K562 (cell line): ENCODE measurements around the gene ZNF581. TPM values are rescaled to one million over a fixed set of nuclear protein-coding genes. Genes with fewer than 3 reads are reported as not detected.

Experiments used
- ATAC-seq: fragments of 200-7000 bp; cut with Tn5 transposase; 3 replicates; pipeline ENCODE4 v1.9.1; 2020; ENCODE audit warnings: moderate library complexity
- BruUV-seq: library from RNA; stranded (reverse); fragments of 400-500 nt; replicated peaks from 2 replicates; lab custom pipeline; 2021; lab: Mats Ljungman, UMichigan
- CTCF ChIA-PET: fragments of 300-600 bp; formaldehyde crosslinking; extraction: SDS; loops from one replicate; lab custom pipeline; 2021; ENCODE audit warnings: low intra/inter-chr PET ratio; lab: Yijun Ruan, JAX
- POLR2A ChIA-PET: fragments of 300-600, 350-650 bp; sonication (Branson Sonifier 250); formaldehyde crosslinking; extraction: SDS; loops from one replicate; lab custom pipeline; 2021; ENCODE audit warnings: antibody characterized with exemption, inconsistent platforms; lab: Yijun Ruan, JAX
- DNase-seq, 4 experiments: peaks; one replicate each; pipeline versions ENCODE4 v3.0.0 to v3.0.0-alpha.2; 2011 to 2018; ENCODE audit warnings: low spot score in 3 of 4, mixed read lengths in 3 of 4; ENCODE audit errors: extremely low read depth in 1 of 4
- FAIRE-seq: peaks from 2 replicates; lab custom pipeline; 2011; peaks lifted over from hg19 to GRCh38; lab: Jason Lieb, UNC
- H2AFZ ChIP-seq: 2 replicates; pipeline ENCODE4 v1.6.0; 2011; ENCODE audit warnings: low read depth, low read length, control low read depth, inconsistent platforms
- H3K27ac ChIP-seq: fragments of 200-600 bp; 3 replicates; pipeline ENCODE4 v1.8.0; 2011; ENCODE audit warnings: low read depth, mild to moderate bottlenecking, control low read depth, inconsistent platforms, low read length, moderate library complexity, mixed read lengths; ENCODE audit errors: extremely low read depth
- H3K27me3 ChIP-seq, 2 experiments: fragments of 300-600 bp in 1 of 2; 2 replicates in 1 of 2; 3 replicates in 1 of 2; pipeline versions ENCODE4 v1.6.0 to v1.8.0; 2011; ENCODE audit warnings: inconsistent platforms in 2 of 2, low read length in 2 of 2, mild to moderate bottlenecking in 1 of 2, mixed read lengths in 1 of 2, moderate library complexity in 1 of 2; ENCODE audit not compliant: control insufficient read depth in 2 of 2, insufficient read depth in 2 of 2
- H3K36me3 ChIP-seq: fragments of 300-600 bp; 3 replicates; pipeline ENCODE4 v1.8.0; 2011; ENCODE audit warnings: mild to moderate bottlenecking, low read length, inconsistent platforms; ENCODE audit not compliant: control insufficient read depth, insufficient read depth
- H3K4me1 ChIP-seq, 2 experiments: fragments of 200-600 bp in 1 of 2; replicated peaks in 1 of 2; 2 replicates in 1 of 2; 3 replicates in 1 of 2; pipeline versions ENCODE4 v1.5.1 to v1.8.0; 2011; ENCODE audit warnings: inconsistent platforms in 2 of 2, low read length in 2 of 2, mild to moderate bottlenecking in 1 of 2, mixed read lengths in 1 of 2, moderate library complexity in 1 of 2; ENCODE audit not compliant: control insufficient read depth in 2 of 2, insufficient read depth in 2 of 2
- H3K4me2 ChIP-seq: 2 replicates; pipeline ENCODE4 v1.6.1; 2011; ENCODE audit warnings: low read length, control low read depth, inconsistent platforms, mixed read lengths; ENCODE audit not compliant: insufficient read depth
- H3K4me3 ChIP-seq: fragments of 200-600 bp; sonication (generic), shearing (Covaris generic); 2 replicates; pipeline ENCODE4 v1.5.1; 2016; ENCODE audit warnings: control low read depth, inconsistent platforms
- H3K79me2 ChIP-seq: fragments of 200-600 bp; 3 replicates; pipeline ENCODE4 v1.8.0; 2011; ENCODE audit warnings: low read length, inconsistent platforms; ENCODE audit not compliant: control insufficient read depth, insufficient read depth
- H3K9ac ChIP-seq, 2 experiments: 2 replicates each; pipeline versions ENCODE4 v1.6.0 to v1.6.1; 2011; ENCODE audit warnings: low read depth in 2 of 2, low read length in 2 of 2, control low read depth in 1 of 2, inconsistent platforms in 1 of 2, mild to moderate bottlenecking in 1 of 2, mixed read lengths in 1 of 2; ENCODE audit not compliant: insufficient read depth in 1 of 2
- H3K9me1 ChIP-seq: one replicate; pipeline ENCODE4 v1.6.0; 2011; ENCODE audit warnings: inconsistent platforms, mild to moderate bottlenecking, low read length, moderate library complexity; ENCODE audit not compliant: control insufficient read depth, insufficient read depth
- H3K9me3 ChIP-seq: replicated peaks from 2 replicates; pipeline ENCODE4 v1.5.1; 2011; ENCODE audit warnings: low read depth, low read length, inconsistent platforms; ENCODE audit not compliant: control insufficient read depth, insufficient read depth
- H4K20me1 ChIP-seq: replicated peaks from 2 replicates; pipeline ENCODE4 v1.6.1; 2011; ENCODE audit warnings: low read length, inconsistent platforms, mixed read lengths; ENCODE audit not compliant: control insufficient read depth, insufficient read depth
- BHLHE40 ChIP-seq: IDR thresholded peaks from 2 replicates; pipeline ENCODE4 v1.6.1; 2011; ENCODE audit warnings: low read length, improper control_type of control experiment
- BRF1 ChIP-seq: IDR thresholded peaks from 3 replicates; pipeline ENCODE4 v1.6.1; 2011; ENCODE audit warnings: borderline replicate concordance, mild to moderate bottlenecking; ENCODE audit not compliant: insufficient read length; ENCODE audit errors: extremely low read depth
- CREB5 ChIP-seq: fragments of 250-450 bp; sonication (Bioruptor Pico); IDR thresholded peaks from 2 replicates; pipeline ENCODE4 v1.5.0; 2020; ENCODE audit warnings: mild to moderate bottlenecking
- MXD1 ChIP-seq: fragments of 250-450 bp; sonication (Bioruptor Pico); IDR thresholded peaks from 2 replicates; pipeline ENCODE4 v1.8.0; 2021; ENCODE audit warnings: borderline replicate concordance, mild to moderate bottlenecking, moderate library complexity; ENCODE audit not compliant: poor library complexity, severe bottlenecking
- MXI1 ChIP-seq: IDR thresholded peaks from 2 replicates; pipeline ENCODE4 v1.6.1; 2011; ENCODE audit warnings: low read depth, mild to moderate bottlenecking, improper control_type of control experiment, low read length
- PBX2 ChIP-seq, 2 experiments: IDR thresholded peaks in 1 of 2; conservative IDR thresholded peaks in 1 of 2; 2 replicates each; pipeline ENCODE4 v1.6.1; 2016; ENCODE audit warnings: low read depth in 2 of 2, mild to moderate bottlenecking in 1 of 2, missing compliant biosample characterization in 1 of 2, missing genetic modification characterization in 1 of 2, moderate library complexity in 1 of 2
- POLR3A ChIP-seq: IDR thresholded peaks from 2 replicates; pipeline ENCODE4 v1.6.1; 2011; ENCODE audit warnings: borderline replicate concordance, mild to moderate bottlenecking, moderate library complexity; ENCODE audit not compliant: insufficient read length, insufficient read depth; ENCODE audit errors: extremely low read depth
- PYGO2 ChIP-seq: fragments of 450-650 bp; IDR thresholded peaks from 2 replicates; pipeline ENCODE4 v1.6.1; 2016; ENCODE audit warnings: mild to moderate bottlenecking, missing genetic modification characterization, moderate library complexity, missing compliant biosample characterization
- SAP30 ChIP-seq: fragments of 200-600 bp; sonication (generic); IDR thresholded peaks from 2 replicates; pipeline ENCODE4 v1.6.1; 2012; ENCODE audit warnings: borderline replicate concordance, low read depth, mild to moderate bottlenecking, moderate library complexity, low read length, control low read depth, inconsistent platforms; ENCODE audit not compliant: insufficient read depth, poor library complexity, severe bottlenecking
- TFAP4 ChIP-seq: sonication (generic); formaldehyde crosslinking; IDR thresholded peaks from 2 replicates; pipeline ENCODE4 v1.8.0; 2022; ENCODE audit warnings: missing genetic modification reagents, mild to moderate bottlenecking, moderate library complexity, borderline replicate concordance
- TSHZ1 ChIP-seq: fragments of 250-450 bp; sonication (Bioruptor Pico); IDR thresholded peaks from 2 replicates; pipeline ENCODE4 v1.4.0; 2020; ENCODE audit warnings: mild to moderate bottlenecking, moderate library complexity
- WGBS: fragments of 100-300 bp; shearing (Covaris generic); methylation state at CpG from one replicate; pipeline ENCODE4 v1.1.6; 2016; ENCODE audit warnings: low coverage, mixed read lengths; ENCODE audit not compliant: insufficient coverage; ENCODE audit errors: missing lambda C conversion rate; 5-methylcytosine and 5-hydroxymethylcytosine counted together
- in situ Hi-C: fragments of 300-500 bp; cut with MboI; formaldehyde crosslinking; loops from 4 replicates; pipeline ENCODE4 v1.15.0; 2018; ENCODE audit warnings: inconsistent platforms, mixed read lengths
- intact Hi-C: fragments of 100-400 bp; cut with micrococcal nuclease; formaldehyde crosslinking; loops from 2 replicates; pipeline ENCODE4 v1.14.2; 2022
- polyA plus RNA-seq, 8 experiments: library from polyadenylated mRNA; depleted of rRNA in 4 of 8; stranded (reverse) in 5 of 8; unstranded in 3 of 8; fragments of >200 nt; fragmentation: Nextera tagmentation in 2 of 8; fragmentation: Illumina TruSeq in 1 of 8; extraction: Ambion mirVana in 2 of 8; extraction: Trizol in 1 of 8; gene quantifications; 2 replicates each; pipeline versions ENCODE4 v1.2.1 to v1.2.3, GENCODE V29; 2011 to 2014; ENCODE audit warnings: inconsistent platforms in 1 of 8, missing spikeins in 1 of 8
- total RNA-seq, 7 experiments: library from RNA; depleted of rRNA in 6 of 7; stranded (reverse); fragments of >200 nt in 6 of 7; fragmentation: Illumina TruSeq in 2 of 7; extraction: Trizol in 2 of 7; gene quantifications; 2 replicates each; pipeline versions ENCODE4 v1.2.1 to v1.2.3, GENCODE V29; 2011 to 2021; ENCODE audit warnings: low replicate concordance in 1 of 7

Gene ZNF581
- total and polyA plus RNA-seq, 9 of the 15 experiments (the other 6 are each of a cell fraction or from before 2014, with no cell fraction given), result 2.4 to 39.4 (median 15.4) TPM

- no peak for DNase-seq
- intact Hi-C loops (no loop called here), in situ Hi-C loops (no loop called here)
- peaks cover 86% of the 10 kb centered on the region; the same call in 2 of the 3 replicates for H3K36me3 ChIP-seq
- no peaks in the 10 kb centered on the region for H3K27me3 ChIP-seq
- 93% methylated on average over 5 of the region's 6 CpGs for WGBS
- ChIA-PET CTCF (interaction anchor here (0.6 kb wide), 1 partner anchor 24 kb away, joined by 4 read pairs; no protein-coding TSS in a partner anchor), POLR2A (no interaction called here)
- no peak overlapping the region for H3K4me3 ChIP-seq
- H3K9me3 ChIP-seq, result no peaks in the 10 kb centered on the region
- H3K4me1 ChIP-seq, result peaks cover 0 to 55% of the 10 kb centered on the region in 2 experiments; a peak in 3 of 5 replicates
- H3K79me2 ChIP-seq, result peaks cover 32% of the 10 kb centered on the region
- no peak overlapping the region for H3K9ac ChIP-seq
- peaks cover 39% of the 10 kb centered on the region for H4K20me1 ChIP-seq
- BruUV-seq, result no TSS peak
- H3K4me2 ChIP-seq, result no peak overlapping the region
- FAIRE-seq, result no peak
- H2AFZ ChIP-seq, result no peak overlapping the region
- no peaks in the 10 kb centered on the region for H3K9me1 ChIP-seq
- no peak for ATAC-seq
- H3K27ac ChIP-seq, result no peak overlapping the region
- TF ChIP-seq BRF1 (no peak), POLR3A (no peak), TSHZ1 (CRISPR knock-in tag) (no peak), MXI1 (no peak), BHLHE40 (no peak), PBX2 (CRISPR knock-in tag; IDR thresholded peaks at IDR 0.05; ENCODE audit: low read depth) (no peak), PBX2 (tag; conservative IDR thresholded peaks at IDR 0.05; ENCODE audit: low read depth) (no peak), TFAP4 (no peak), MXD1 (no peak), SAP30 (no peak), PYGO2 (tag) (no peak), CREB5 (CRISPR knock-in tag) (no peak)
Observed at GRCh38 chr19:55685776-55686175, 42.3 kb downstream of the ZNF581 start.
